DMS153 treated with DMSO at 0.1 percent for 48 hours (cell line): Measurements from ENCODE around the gene CHMP4A.
"Not testable (repeated sequence)": the region's sequence is repeated elsewhere in the genome, so short reads cannot be mapped to it uniquely, and the experiment has no call there.

Experiments used
- DNase-seq: peaks from one replicate; lab custom pipeline; 2025; ENCODE audit not compliant: unreplicated experiment; lab: John Stamatoyannopoulos, UW

Gene CHMP4A

GRCh38 chr14:24226473-24226872 lies 13.2 kb upstream of the CHMP4A start:
- DNase-seq, result no peak

- DNase-seq, result no peak
Observed at GRCh38 chr14:24224618-24225071, 11.4 kb upstream of the CHMP4A start.

- not testable (repeated sequence) for DNase-seq
Observed at GRCh38 chr14:24222987-24223386, 9.7 kb upstream of the CHMP4A start.

GRCh38 chr14:24219521-24219920 lies 6.2 kb upstream of the CHMP4A start:
- DNase-seq, result no peak

- DNase-seq, result no peak
Observed at GRCh38 chr14:24219080-24219479, 5.8 kb upstream of the CHMP4A start.

- not testable (repeated sequence) for DNase-seq
Observed at GRCh38 chr14:24216876-24217275, 3.6 kb upstream of the CHMP4A start.

GRCh38 chr14:24216345-24216699 lies 3.0 kb upstream of the CHMP4A start:
- no peak for DNase-seq

- peak; percentile 68 for DNase-seq
Observed at GRCh38 chr14:24215495-24216344, 2.4 kb upstream of the CHMP4A start, which contains the start of gene MDP1. Gene MDP1 (minus strand): TSS chr14:24216066. CDS start chr14:24215955, 111 bp downstream.

GRCh38 chr14:24213866-24214662 lies 776 bp upstream of the CHMP4A start:
- DNase-seq, result no peak

GRCh38 chr14:24211311-24211710 lies 2.0 kb downstream of the CHMP4A start:
- DNase-seq, result no peak

- DNase-seq, result no peak
Observed at GRCh38 chr14:24207625-24208024, 5.7 kb downstream of the CHMP4A start.

GRCh38 chr14:24207104-24207551 lies 6.2 kb downstream of the CHMP4A start:
- no peak for DNase-seq

- no peak for DNase-seq
Observed at GRCh38 chr14:24206260-24207103, 6.8 kb downstream of the CHMP4A start.

- no peak for DNase-seq
Observed at GRCh38 chr14:24204163-24205146, 8.8 kb downstream of the CHMP4A start.

GRCh38 chr14:24203249-24203886 lies 9.9 kb downstream of the CHMP4A start:
- not testable (repeated sequence) for DNase-seq

GRCh38 chr14:24202538-24202937 lies 10.8 kb downstream of the CHMP4A start:
- DNase-seq, result not testable (repeated sequence)

GRCh38 chr14:24198814-24199524 lies 14.3 kb downstream of the CHMP4A start:
- no peak for DNase-seq

- no peak for DNase-seq
Observed at GRCh38 chr14:24197056-24197450, 16.2 kb downstream of the CHMP4A start.
